ENCODE data around the gene GNAS-AS1.

GNAS-AS1 gene

DNA sequence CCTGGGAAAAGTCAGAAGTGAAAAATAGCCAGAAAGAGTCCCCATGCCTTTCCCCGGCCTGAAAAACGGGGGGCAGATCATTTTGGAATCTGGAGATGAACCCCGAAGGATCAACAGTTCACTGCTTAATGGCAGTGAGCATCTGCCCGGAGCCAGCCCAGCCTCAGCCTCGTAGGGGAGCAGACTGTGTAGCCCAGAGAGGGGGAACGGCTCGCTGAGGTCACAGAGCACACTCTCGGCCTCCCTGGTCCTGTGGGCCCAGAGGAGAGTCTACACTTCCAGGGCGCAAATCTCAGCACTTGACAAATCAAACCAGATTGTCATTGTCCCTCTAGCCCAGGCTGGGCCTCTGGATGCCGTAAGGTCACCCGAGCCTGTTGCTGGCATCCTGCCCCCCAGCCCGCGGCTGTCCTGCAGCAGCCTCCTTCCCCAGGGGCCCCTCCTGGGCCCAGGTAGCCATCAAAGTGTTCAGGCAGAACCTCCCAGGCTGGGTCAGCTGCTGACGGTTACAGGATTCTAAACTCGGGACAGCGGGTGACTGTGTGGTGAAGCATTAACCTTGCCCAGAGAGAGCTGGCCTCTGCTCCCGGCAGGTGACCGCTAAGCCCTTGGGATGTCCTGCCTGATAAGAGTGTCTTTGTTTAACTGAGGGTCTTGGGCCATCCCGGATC lies 56.1 kb downstream of the GNAS-AS1 start:
- Histone ChIP-seq H4K91ac (ENCODE audit: low read depth, low read length, poor library complexity) (no peak overlapping the region), H2AFZ (ENCODE audit: low read length) (no peak overlapping the region), H3K36me3 (replicated peaks in 1 of 2; ENCODE audit: control insufficient read depth in 2 of 2, insufficient read depth in 2 of 2, low read length in 2 of 2) (no peaks in the 10 kb centered on the region), H3K14ac (ENCODE audit: low read length) (peak overlapping the region; percentile 14), H2BK15ac (ENCODE audit: low read length) (peak overlapping the region; percentile 68), H3K4me3 (ENCODE audit: low read length in 2 of 2) (no peak overlapping the region), H3K9me3 (replicated peaks in 1 of 2; ENCODE audit: control insufficient read depth in 2 of 2, insufficient read depth in 1 of 2, low read depth in 1 of 2, low read length in 2 of 2) (no peaks in the 10 kb centered on the region), H3K4me2 (ENCODE audit: insufficient read depth, low read length, poor library complexity, severe bottlenecking) (peak overlapping the region; percentile 3), H2BK120ac (ENCODE audit: low read depth, low read length) (no peak overlapping the region), H3K79me1 (ENCODE audit: low read depth, low read length) (no peaks in the 10 kb centered on the region), H3K4ac (ENCODE audit: low read length) (no peak overlapping the region), H2AK5ac (ENCODE audit: low read depth, low read length) (peak overlapping the region; percentile 85), H3K27me3 (ENCODE audit: control insufficient read depth in 3 of 3, insufficient read depth in 3 of 3, low read depth in 1 of 3, low read length in 3 of 3) (peaks cover 0 to 47% (median 0%) of the 10 kb centered on the region in 3 experiments), H2BK5ac (ENCODE audit: low read length) (no peak overlapping the region), H2BK12ac (ENCODE audit: low read length) (no peak overlapping the region), H3K18ac (ENCODE audit: low read length) (peak overlapping the region; percentile 67), H3K27ac (replicated peaks; ENCODE audit: low read length) (no peak overlapping the region), H3K23ac (ENCODE audit: low read depth, low read length, poor library complexity) (peak overlapping the region; percentile 10), H4K8ac (ENCODE audit: low read depth, low read length) (no peak overlapping the region), H3K4me1 (ENCODE audit: control insufficient read depth in 2 of 2, insufficient read depth in 1 of 2, low read depth in 1 of 2, low read length in 2 of 2) (peaks cover 0 to 4% of the 10 kb centered on the region in 2 donors), H3K9ac (ENCODE audit: low read depth, low read length, poor library complexity) (no peak overlapping the region)
- no peak for DNase-seq (ENCODE audit: low spot score)
- WGBS, 2 donors (ENCODE audit: extremely low coverage in 2 of 2, insufficient read length in 2 of 2, insufficient replicate concordance in 1 of 2) = no CpG with 5 or more reads among the region's 19 CpGs

DNA sequence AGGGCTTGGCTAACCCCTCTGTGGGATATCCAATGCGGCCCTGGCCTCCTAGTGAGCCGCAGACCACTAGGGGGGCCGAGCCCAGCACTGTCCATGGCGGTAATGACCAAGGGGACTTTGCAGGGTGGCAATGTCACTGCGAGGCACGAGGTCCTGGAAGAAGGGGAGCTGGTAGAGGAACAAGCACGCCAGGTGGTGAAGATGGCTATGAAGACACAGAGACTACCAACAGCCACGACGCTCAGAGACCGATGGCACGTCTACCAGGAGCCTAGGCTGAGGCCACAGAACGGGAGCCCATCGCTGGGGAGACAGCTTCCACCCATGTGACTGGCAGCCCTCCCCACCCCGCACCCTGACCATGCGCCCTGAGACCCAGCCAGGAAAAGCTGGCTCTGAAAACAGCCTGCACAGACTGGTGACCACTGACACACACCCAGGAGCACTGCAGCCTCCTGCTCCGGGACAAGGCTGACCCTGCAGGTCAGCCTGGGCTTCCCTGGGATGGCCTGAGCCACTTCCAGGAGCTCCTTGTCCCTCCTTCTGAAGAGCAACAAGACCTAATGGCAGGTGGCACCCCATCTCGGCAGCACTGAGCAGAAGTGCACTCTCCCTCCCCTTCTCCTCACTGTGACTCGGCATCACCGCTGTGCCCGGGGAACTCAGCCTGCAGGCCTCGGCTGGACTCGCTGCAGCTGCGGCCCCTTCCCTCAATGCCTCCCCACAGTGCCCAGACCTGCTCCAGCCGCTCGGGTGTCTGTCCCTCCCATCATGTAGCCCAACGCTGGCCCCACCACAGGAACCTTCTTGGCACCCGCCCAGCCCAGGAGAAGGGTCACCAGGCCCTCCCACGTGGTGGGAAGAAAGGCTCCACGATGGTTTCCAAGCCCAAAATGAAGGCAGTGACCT lies 56.9 kb downstream of the GNAS-AS1 start:
- H3K27me3 ChIP-seq (ENCODE audit: control insufficient read depth in 3 of 3, insufficient read depth in 3 of 3, low read depth in 1 of 3, low read length in 3 of 3) = peaks cover 0 to 55% (median 0%) of the 10 kb centered on the region in 3 experiments
- H2BK15ac ChIP-seq (ENCODE audit: low read length) = peak overlapping the region; percentile 68
- no CpG with 5 or more reads among the region's 29 CpGs for WGBS, 2 donors (ENCODE audit: extremely low coverage in 2 of 2, insufficient read length in 2 of 2, insufficient replicate concordance in 1 of 2)
- DNase-seq (ENCODE audit: low spot score) = no peak
- H3K4me3 ChIP-seq (ENCODE audit: low read length in 2 of 2) = no peak overlapping the region
- H4K8ac ChIP-seq (ENCODE audit: low read depth, low read length) = no peak overlapping the region
- no peak overlapping the region for H3K9ac ChIP-seq (ENCODE audit: low read depth, low read length, poor library complexity)
- H2BK120ac ChIP-seq (ENCODE audit: low read depth, low read length) = no peak overlapping the region
- H4K91ac ChIP-seq (ENCODE audit: low read depth, low read length, poor library complexity) = no peak overlapping the region
- peak overlapping the region; percentile 6 for H3K4ac ChIP-seq (ENCODE audit: low read length)
- no peak overlapping the region for H3K4me2 ChIP-seq (ENCODE audit: insufficient read depth, low read length, poor library complexity, severe bottlenecking)
- H2AFZ ChIP-seq (ENCODE audit: low read length) = no peak overlapping the region
- peak overlapping the region; percentile 2 for H2BK12ac ChIP-seq (ENCODE audit: low read length)
- H2AK5ac ChIP-seq (ENCODE audit: low read depth, low read length) = peak overlapping the region; percentile 68
- no peak overlapping the region for H3K27ac ChIP-seq (replicated peaks; ENCODE audit: low read length)
- no peak overlapping the region for H3K14ac ChIP-seq (ENCODE audit: low read length)
- H3K9me3 ChIP-seq (replicated peaks in 1 of 2; ENCODE audit: control insufficient read depth in 2 of 2, insufficient read depth in 1 of 2, low read depth in 1 of 2, low read length in 2 of 2) = no peaks in the 10 kb centered on the region
- H3K36me3 ChIP-seq (replicated peaks in 1 of 2; ENCODE audit: control insufficient read depth in 2 of 2, insufficient read depth in 2 of 2, low read length in 2 of 2) = no peaks in the 10 kb centered on the region
- H3K18ac ChIP-seq (ENCODE audit: low read length) = peak overlapping the region; percentile 13
- peak overlapping the region; percentile 34 for H3K23ac ChIP-seq (ENCODE audit: low read depth, low read length, poor library complexity)
- no peak overlapping the region for H2BK5ac ChIP-seq (ENCODE audit: low read length)
- no peaks in the 10 kb centered on the region for H3K79me1 ChIP-seq (ENCODE audit: low read depth, low read length)
- H3K4me1 ChIP-seq (ENCODE audit: control insufficient read depth in 2 of 2, insufficient read depth in 1 of 2, low read depth in 1 of 2, low read length in 2 of 2) = peaks cover 0 to 4% of the 10 kb centered on the region in 2 donors

DNA sequence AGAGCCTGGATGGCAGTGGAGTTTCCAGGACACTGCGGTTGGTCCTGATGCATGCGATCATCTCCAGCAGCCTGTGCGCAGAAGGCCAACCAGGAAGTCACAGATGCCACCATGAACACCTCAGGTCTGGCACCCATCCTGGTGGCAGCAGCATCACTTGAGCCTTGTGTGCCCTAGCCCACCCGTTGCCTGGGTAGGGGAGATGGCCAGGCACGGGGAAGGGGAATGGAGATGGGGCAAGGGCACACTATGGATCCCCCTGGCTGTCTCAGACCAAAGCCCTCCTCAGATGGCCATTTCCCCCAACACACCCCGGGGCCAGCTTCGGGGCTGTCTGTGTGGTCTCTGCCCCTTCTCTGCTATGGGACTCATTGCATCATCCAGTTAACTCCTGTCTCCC lies 58.3 kb downstream of the GNAS-AS1 start:
- DNase-seq (ENCODE audit: low spot score) = no peak
- H2BK5ac ChIP-seq (ENCODE audit: low read length) = no peak overlapping the region
- H3K18ac ChIP-seq (ENCODE audit: low read length) = no peak overlapping the region
- no peak overlapping the region for H2BK120ac ChIP-seq (ENCODE audit: low read depth, low read length)
- H3K4me1 ChIP-seq (ENCODE audit: control insufficient read depth in 2 of 2, insufficient read depth in 1 of 2, low read depth in 1 of 2, low read length in 2 of 2) = peaks cover 0 to 4% of the 10 kb centered on the region in 2 donors
- H2AK5ac ChIP-seq (ENCODE audit: low read depth, low read length) = no peak overlapping the region
- no peak overlapping the region for H3K4me2 ChIP-seq (ENCODE audit: insufficient read depth, low read length, poor library complexity, severe bottlenecking)
- no peak overlapping the region for H4K8ac ChIP-seq (ENCODE audit: low read depth, low read length)
- H3K27me3 ChIP-seq (ENCODE audit: control insufficient read depth in 3 of 3, insufficient read depth in 3 of 3, low read depth in 1 of 3, low read length in 3 of 3) = peaks cover 0 to 64% (median 0%) of the 10 kb centered on the region in 3 experiments
- H3K9me3 ChIP-seq (replicated peaks in 1 of 2; ENCODE audit: control insufficient read depth in 2 of 2, insufficient read depth in 1 of 2, low read depth in 1 of 2, low read length in 2 of 2) = no peaks in the 10 kb centered on the region
- no CpG with 5 or more reads among the region's 7 CpGs for WGBS, 2 donors (ENCODE audit: extremely low coverage in 2 of 2, insufficient read length in 2 of 2, insufficient replicate concordance in 1 of 2)
- no peak overlapping the region for H2AFZ ChIP-seq (ENCODE audit: low read length)
- H4K91ac ChIP-seq (ENCODE audit: low read depth, low read length, poor library complexity) = no peak overlapping the region
- no peak overlapping the region for H3K4me3 ChIP-seq (ENCODE audit: low read length in 2 of 2)
- no peaks in the 10 kb centered on the region for H3K79me1 ChIP-seq (ENCODE audit: low read depth, low read length)
- H3K14ac ChIP-seq (ENCODE audit: low read length) = no peak overlapping the region
- H3K27ac ChIP-seq (replicated peaks; ENCODE audit: low read length) = no peak overlapping the region
- no peaks in the 10 kb centered on the region for H3K36me3 ChIP-seq (replicated peaks in 1 of 2; ENCODE audit: control insufficient read depth in 2 of 2, insufficient read depth in 2 of 2, low read length in 2 of 2)
- H3K23ac ChIP-seq (ENCODE audit: low read depth, low read length, poor library complexity) = no peak overlapping the region
- H2BK15ac ChIP-seq (ENCODE audit: low read length) = no peak overlapping the region
- no peak overlapping the region for H3K9ac ChIP-seq (ENCODE audit: low read depth, low read length, poor library complexity)
- no peak overlapping the region for H3K4ac ChIP-seq (ENCODE audit: low read length)
- no peak overlapping the region for H2BK12ac ChIP-seq (ENCODE audit: low read length)

DNA sequence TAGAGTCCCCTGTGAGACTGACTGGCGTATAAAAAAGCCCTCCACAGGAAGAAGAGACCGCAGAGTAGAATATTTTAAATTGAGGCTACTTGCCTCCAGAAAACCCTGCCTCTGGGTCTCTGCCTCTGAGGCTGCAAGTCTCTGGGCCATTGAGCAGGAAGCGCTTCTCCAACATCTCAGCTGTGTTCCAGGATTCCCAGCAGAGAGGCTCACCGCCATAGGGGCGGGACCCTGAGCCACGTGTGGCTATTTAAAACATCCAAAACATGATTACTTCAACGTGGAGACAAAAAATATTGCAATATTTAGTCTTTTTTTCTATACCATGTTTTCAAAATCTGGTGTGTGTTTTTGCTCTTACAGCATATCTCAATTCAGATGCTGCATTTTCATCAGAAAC lies 59.4 kb downstream of the GNAS-AS1 start:
- no peak overlapping the region for H2AK5ac ChIP-seq (ENCODE audit: low read depth, low read length)
- H3K9me3 ChIP-seq (replicated peaks in 1 of 2; ENCODE audit: control insufficient read depth in 2 of 2, insufficient read depth in 1 of 2, low read depth in 1 of 2, low read length in 2 of 2) = no peaks in the 10 kb centered on the region
- H3K4me1 ChIP-seq (ENCODE audit: control insufficient read depth in 2 of 2, insufficient read depth in 1 of 2, low read depth in 1 of 2, low read length in 2 of 2) = peaks cover 0 to 4% of the 10 kb centered on the region in 2 donors
- no peak overlapping the region for H4K8ac ChIP-seq (ENCODE audit: low read depth, low read length)
- no peaks in the 10 kb centered on the region for H3K36me3 ChIP-seq (replicated peaks in 1 of 2; ENCODE audit: control insufficient read depth in 2 of 2, insufficient read depth in 2 of 2, low read length in 2 of 2)
- H2BK5ac ChIP-seq (ENCODE audit: low read length) = no peak overlapping the region
- no peak overlapping the region for H3K4me3 ChIP-seq (ENCODE audit: low read length in 2 of 2)
- no peak overlapping the region for H2AFZ ChIP-seq (ENCODE audit: low read length)
- H3K27ac ChIP-seq (replicated peaks; ENCODE audit: low read length) = no peak overlapping the region
- peaks cover 0 to 67% (median 0%) of the 10 kb centered on the region in 3 experiments for H3K27me3 ChIP-seq (ENCODE audit: control insufficient read depth in 3 of 3, insufficient read depth in 3 of 3, low read depth in 1 of 3, low read length in 3 of 3)
- H4K91ac ChIP-seq (ENCODE audit: low read depth, low read length, poor library complexity) = no peak overlapping the region
- no peak overlapping the region for H3K4me2 ChIP-seq (ENCODE audit: insufficient read depth, low read length, poor library complexity, severe bottlenecking)
- no peak overlapping the region for H3K14ac ChIP-seq (ENCODE audit: low read length)
- no CpG with 5 or more reads among the region's 7 CpGs for WGBS, 2 donors (ENCODE audit: extremely low coverage in 2 of 2, insufficient read length in 2 of 2, insufficient replicate concordance in 1 of 2)
- no peak overlapping the region for H2BK120ac ChIP-seq (ENCODE audit: low read depth, low read length)
- no peak overlapping the region for H3K18ac ChIP-seq (ENCODE audit: low read length)
- no peak overlapping the region for H3K9ac ChIP-seq (ENCODE audit: low read depth, low read length, poor library complexity)
- H3K79me1 ChIP-seq (ENCODE audit: low read depth, low read length) = no peaks in the 10 kb centered on the region
- no peak overlapping the region for H2BK15ac ChIP-seq (ENCODE audit: low read length)
- H3K23ac ChIP-seq (ENCODE audit: low read depth, low read length, poor library complexity) = no peak overlapping the region
- no peak overlapping the region for H3K4ac ChIP-seq (ENCODE audit: low read length)
- no peak for DNase-seq (ENCODE audit: low spot score)
- no peak overlapping the region for H2BK12ac ChIP-seq (ENCODE audit: low read length)

All from neuronal stem cell (in vitro differentiated cells).